Aorta (tissue), 5 donors: ENCODE results near the gene TRIAP1. TPM values are rescaled to one million over a fixed set of nuclear protein-coding genes. Genes with fewer than 3 reads are reported as not detected.

ENCODE experiments used
- ATAC-seq: fragments of 200-7000 bp; cut with Tn5 transposase; one replicate; pipeline ENCODE4 v1.9.1; 2022; ENCODE audit warnings: moderate library complexity; ENCODE audit not compliant: low FRiP score
- DNase-seq, 2 donors: peaks; one replicate each; pipeline ENCODE4 v3.0.0-alpha.2; 2020
- H3K27ac ChIP-seq, 2 donors: one replicate each; pipeline ENCODE4 v1.5.1; 2013; ENCODE audit warnings: low read length in 2 of 2, mild to moderate bottlenecking in 2 of 2, moderate library complexity in 2 of 2, control low read depth in 1 of 2, inconsistent platforms in 1 of 2, low read depth in 1 of 2
- H3K27me3 ChIP-seq, 2 donors: one replicate each; pipeline ENCODE4 v1.6.1; 2013; ENCODE audit warnings: control low read depth in 1 of 2, low read length in 1 of 2, mild to moderate bottlenecking in 1 of 2, moderate library complexity in 1 of 2; ENCODE audit not compliant: insufficient read depth in 2 of 2, control insufficient read depth in 1 of 2
- H3K36me3 ChIP-seq, 2 donors: one replicate each; pipeline ENCODE4 v1.6.1; 2013; ENCODE audit warnings: control low read depth in 1 of 2, low read length in 1 of 2, mild to moderate bottlenecking in 1 of 2; ENCODE audit not compliant: insufficient read depth in 2 of 2, control insufficient read depth in 1 of 2
- H3K4me1 ChIP-seq, 2 donors: one replicate each; pipeline ENCODE4 v1.6.1; 2013; ENCODE audit warnings: low read length in 2 of 2, control low read depth in 1 of 2, mild to moderate bottlenecking in 1 of 2, moderate library complexity in 1 of 2; ENCODE audit not compliant: insufficient read depth in 2 of 2, control insufficient read depth in 1 of 2
- H3K4me3 ChIP-seq, 2 donors: one replicate each; pipeline ENCODE4 v1.5.1; 2013; ENCODE audit warnings: low read length in 2 of 2, control low read depth in 1 of 2, mild to moderate bottlenecking in 1 of 2
- H3K9me3 ChIP-seq: one replicate; pipeline ENCODE4 v1.6.1; 2013; ENCODE audit warnings: mild to moderate bottlenecking, low read length; ENCODE audit not compliant: control insufficient read depth
- whole genome bisulfite sequencing, 2 donors: extraction: QIAGEN DNeasy Blood & Tissue Kit; methylation state at CpG; one replicate each; pipeline ENCODE4 v1.1.7; 2013; 5-methylcytosine and 5-hydroxymethylcytosine counted together
- intact Hi-C, 2 donors: fragments of 100-400 bp; cut with DNase I; formaldehyde crosslinking; loops; one replicate each; pipeline versions ENCODE4 v1.14.2 to v1.15.0; 2022
- polyA plus RNA-seq, 2 donors: library from polyadenylated mRNA; stranded (reverse); fragments of 200-250 nt; gene quantifications; one replicate each; pipeline ENCODE4 v1.2.3, GENCODE V29; 2013
- total RNA-seq, 2 donors: library from RNA; stranded (reverse); fragmentation: NEBNext Ultra II Directional; extraction: Animal tissue kit (Norgen Biotek cat#: 25700); gene quantifications; one replicate each; pipeline ENCODE4 v1.2.1, GENCODE V29; 2021
- donor health status: healthy with polysubstance abuse.
- donor health status: Bipolar disorder and iron deficiency.
- donor health status: DM: no; HTN: no; CAD: no.
- donor health status: DM: no; HTN: no; CAD: no.
- donor health status: DM: yes; HTN: yes; CAD: no.

TRIAP1 gene
- total and polyA plus RNA-seq, 4 donors = 13.0 to 43.1 (median 16.9) TPM

DNA sequence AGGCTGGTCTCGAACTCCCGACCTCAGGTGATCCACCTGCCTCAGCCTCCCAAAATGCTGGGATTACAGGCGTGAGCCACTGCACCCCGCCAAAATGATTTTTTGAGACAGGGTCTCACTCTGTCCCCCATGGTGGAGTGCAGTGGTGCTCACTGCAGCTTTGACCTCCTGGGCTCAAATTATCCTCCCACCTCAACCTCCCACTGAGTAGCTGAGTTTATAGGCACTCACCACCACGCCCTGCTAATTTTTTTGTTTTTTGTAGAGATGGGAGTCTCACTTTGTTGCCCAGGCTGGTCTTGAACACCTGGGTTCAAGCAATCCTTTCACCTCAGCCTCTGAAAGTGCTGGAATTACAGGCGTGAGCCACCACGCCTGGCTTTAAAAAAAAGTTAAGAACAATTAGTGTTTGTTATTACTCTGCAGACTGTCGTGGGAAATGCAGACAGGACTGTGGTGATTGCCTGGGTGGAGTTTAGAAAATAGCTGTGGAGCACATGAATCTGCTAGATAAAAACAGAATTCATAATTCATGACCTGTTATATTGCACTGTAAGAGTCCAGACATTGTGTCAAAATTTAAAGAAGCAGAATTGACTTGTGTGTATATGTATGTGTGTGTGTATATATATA, 17.5 kb downstream of the TRIAP1 start:
- intact Hi-C loops = loop anchor here (5.0 kb wide), 1 partner anchor 71 kb away; no protein-coding TSS in a partner anchor
- Histone ChIP-seq H3K27me3 (no peaks in the 10 kb centered on the region), H3K9me3 (no peaks in the 10 kb centered on the region), H3K27ac (no peak overlapping the region), H3K4me3 (no peak overlapping the region), H3K4me1 (no peaks in the 10 kb centered on the region), H3K36me3 (no peaks in the 10 kb centered on the region)
- 56 to 58% methylated on average over 8 of the region's 8 CpGs for WGBS, 2 donors
- ATAC-seq (no peak), DNase-seq (no peak)

DNA sequence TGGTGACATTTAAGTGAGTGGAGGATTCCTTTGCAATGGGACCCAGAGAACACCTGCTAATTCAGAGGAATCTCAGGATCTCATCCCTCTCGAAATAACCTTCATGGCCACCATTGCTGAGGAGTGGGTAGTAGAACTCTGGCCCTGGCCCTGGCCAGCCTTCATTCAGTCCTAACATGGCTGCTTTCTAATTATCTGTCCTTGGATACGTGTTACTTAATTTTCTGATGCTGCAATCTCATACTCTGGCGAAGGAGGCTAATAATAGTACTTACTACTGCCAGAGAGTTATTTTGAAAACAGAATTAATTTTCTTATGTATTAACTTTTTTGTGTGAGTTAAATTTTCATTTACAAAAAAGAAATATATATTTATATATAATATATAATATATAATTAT, 20.4 kb downstream of the TRIAP1 start:
- no peak for ATAC-seq
- intact Hi-C loops = loop anchor here (5.0 kb wide), 1 partner anchor 68 kb away; no protein-coding TSS in a partner anchor

DNA sequence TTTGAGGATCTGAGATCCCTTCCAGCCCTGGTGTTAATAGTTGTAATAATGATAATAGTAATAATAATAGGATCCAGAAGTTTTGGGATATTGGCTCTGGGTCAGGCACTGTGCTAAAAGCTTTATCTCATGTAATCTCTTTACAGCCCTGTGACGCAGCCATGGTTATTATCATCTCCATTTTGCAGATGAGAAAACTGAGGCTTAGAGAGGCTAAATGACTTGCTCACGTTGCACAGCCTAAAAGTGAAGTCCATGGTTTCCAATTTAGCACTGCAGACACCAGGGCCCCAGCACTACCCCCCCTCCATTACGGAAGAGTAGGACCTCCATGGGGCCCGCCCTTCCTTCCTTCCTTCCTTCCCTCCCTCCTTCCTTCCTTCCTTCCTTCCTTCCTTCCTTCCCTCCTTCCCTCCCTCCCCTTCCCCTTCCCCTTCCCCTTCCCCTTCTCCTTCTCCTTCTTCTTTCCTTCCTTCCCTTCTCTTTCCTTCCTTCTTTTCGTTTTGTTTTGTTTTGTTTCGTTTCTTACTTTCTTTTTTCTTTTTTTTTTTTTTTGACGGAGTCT, 23.2 kb downstream of the TRIAP1 start:
- H3K27me3 ChIP-seq = no peaks in the 10 kb centered on the region
- no peaks in the 10 kb centered on the region for H3K9me3 ChIP-seq
- H3K27ac ChIP-seq = no peak overlapping the region
- H3K4me1 ChIP-seq = no peaks in the 10 kb centered on the region
- 60 to 72% methylated on average over 7 of the region's 7 CpGs for WGBS, 2 donors
- no peak overlapping the region for H3K4me3 ChIP-seq
- H3K36me3 ChIP-seq = no peaks in the 10 kb centered on the region
- ATAC-seq (no peak), DNase-seq (no peak)
- intact Hi-C loops = no loop called here

More for the DNA sequence above, 20.4 kb downstream of the TRIAP1 start:
- no peaks in the 10 kb centered on the region for H3K27me3 ChIP-seq
- 80 to 81% methylated on average over 3 of the region's 3 CpGs for WGBS, 2 donors
- DNase-seq = no peak
- H3K36me3 ChIP-seq = no peaks in the 10 kb centered on the region
- H3K4me1 ChIP-seq = no peaks in the 10 kb centered on the region
- no peak overlapping the region for H3K27ac ChIP-seq
- no peak overlapping the region for H3K4me3 ChIP-seq
- H3K9me3 ChIP-seq = no peaks in the 10 kb centered on the region

DNA sequence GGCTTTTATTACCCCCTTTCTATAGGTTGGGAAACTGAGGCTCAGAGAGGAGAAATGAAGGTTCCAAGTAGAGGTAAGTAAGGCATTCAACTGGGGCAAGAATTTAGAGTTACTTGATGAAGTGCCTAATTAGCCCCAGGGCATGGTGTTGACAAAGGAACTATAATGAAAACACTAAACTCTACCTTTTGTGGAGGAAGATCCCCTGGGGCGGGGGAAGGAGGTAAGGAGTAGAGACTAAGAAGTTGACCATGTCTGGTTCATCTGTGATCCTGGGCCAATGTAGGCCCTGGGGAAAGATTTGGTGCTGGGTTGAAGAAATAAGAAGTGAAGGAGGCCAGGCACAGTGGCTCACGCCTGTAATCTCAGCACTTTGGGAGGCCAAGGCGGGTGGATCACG, 24.5 kb downstream of the TRIAP1 start:
- H3K4me3 ChIP-seq = no peak overlapping the region
- H3K36me3 ChIP-seq = no peaks in the 10 kb centered on the region
- no peaks in the 10 kb centered on the region for H3K9me3 ChIP-seq
- DNase-seq (no peak), ATAC-seq (no peak)
- intact Hi-C loops = no loop called here
- H3K27ac ChIP-seq = no peak overlapping the region
- H3K4me1 ChIP-seq = no peaks in the 10 kb centered on the region
- WGBS, 2 donors = 85 to 86% methylated on average over 4 of the region's 4 CpGs
- H3K27me3 ChIP-seq = no peaks in the 10 kb centered on the region

DNA sequence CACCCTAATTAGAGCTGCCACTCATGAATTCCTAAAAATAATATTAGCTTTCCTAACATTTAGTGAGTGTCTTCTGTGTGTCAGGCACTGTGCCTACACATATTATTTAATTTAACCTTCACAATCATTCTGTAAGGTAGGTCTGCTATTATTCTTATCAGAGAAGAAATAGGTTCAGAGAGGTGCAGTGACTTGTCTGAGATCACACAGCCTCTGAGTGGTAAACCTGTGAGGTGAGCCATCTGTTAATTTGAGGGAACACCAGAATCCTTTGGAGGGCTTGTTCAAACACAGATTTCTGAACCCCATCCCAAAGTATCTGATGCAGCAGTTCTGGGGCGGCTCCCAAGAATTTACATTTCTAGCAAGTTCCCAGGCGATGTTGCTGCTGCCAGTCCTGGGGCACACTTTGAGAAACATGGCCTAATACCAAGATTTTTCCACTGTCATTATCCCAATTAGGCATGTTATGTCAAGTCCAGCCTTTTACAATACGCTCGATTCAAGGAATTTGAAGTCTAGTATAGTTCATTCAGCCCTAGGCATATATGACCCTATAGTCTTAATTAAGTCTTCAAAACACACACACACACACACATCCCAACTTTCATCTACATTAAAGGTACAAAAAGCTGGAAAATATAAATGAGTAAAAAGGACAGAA, 28.1 kb downstream of the TRIAP1 start:
- Histone ChIP-seq H3K36me3 (no peaks in the 10 kb centered on the region), H3K9me3 (no peaks in the 10 kb centered on the region), H3K27ac (no peak overlapping the region), H3K4me3 (no peak overlapping the region), H3K4me1 (no peaks in the 10 kb centered on the region), H3K27me3 (no peaks in the 10 kb centered on the region)
- no peak for DNase-seq
- intact Hi-C loops = no loop called here
- no peak for ATAC-seq
- 82 to 85% methylated on average over 4 of the region's 4 CpGs for WGBS, 2 donors

DNA sequence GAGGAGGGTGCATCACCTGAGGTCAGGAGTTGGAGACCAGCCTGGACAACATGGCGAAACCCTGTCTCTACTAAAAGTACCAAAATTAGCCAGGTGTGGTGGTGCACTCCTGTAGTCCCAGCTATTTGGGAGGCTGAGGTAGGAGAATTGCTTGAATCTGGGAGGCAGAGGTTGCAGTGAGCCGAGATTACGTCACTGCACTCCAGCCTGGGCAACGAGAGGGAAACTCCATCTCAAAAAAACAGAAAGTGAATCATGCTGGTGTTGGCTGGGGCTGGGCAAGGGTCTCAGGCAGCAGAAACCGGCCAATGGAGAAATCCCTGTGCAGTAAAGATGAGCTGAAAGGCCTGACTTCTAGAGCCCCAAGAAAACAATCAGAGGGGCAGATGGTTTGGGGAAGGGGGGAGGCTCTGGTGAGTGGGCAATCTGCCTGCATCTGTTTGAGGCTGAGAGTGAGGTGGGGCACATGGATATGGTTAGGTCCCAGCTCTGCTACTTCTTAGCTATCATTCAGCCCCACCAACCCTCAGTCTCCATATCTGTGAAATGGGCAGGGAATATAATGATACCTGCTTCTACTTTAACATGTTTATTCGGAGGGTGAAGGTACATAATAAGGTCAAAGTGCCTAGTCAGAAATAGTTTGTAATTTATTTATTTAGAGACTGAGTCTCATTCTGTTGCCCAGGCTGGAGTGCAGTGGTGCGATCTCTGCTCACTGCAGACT, 29.5 kb downstream of the TRIAP1 start:
- ATAC-seq (no peak), DNase-seq (no peak)
- 74 to 78% methylated on average over 7 of the region's 7 CpGs for WGBS, 2 donors
- intact Hi-C loops = no loop called here
- no peaks in the 10 kb centered on the region for H3K9me3 ChIP-seq
- no peaks in the 10 kb centered on the region for H3K4me1 ChIP-seq
- H3K4me3 ChIP-seq = no peak overlapping the region
- H3K36me3 ChIP-seq = no peaks in the 10 kb centered on the region
- no peak overlapping the region for H3K27ac ChIP-seq
- H3K27me3 ChIP-seq = no peaks in the 10 kb centered on the region

DNA sequence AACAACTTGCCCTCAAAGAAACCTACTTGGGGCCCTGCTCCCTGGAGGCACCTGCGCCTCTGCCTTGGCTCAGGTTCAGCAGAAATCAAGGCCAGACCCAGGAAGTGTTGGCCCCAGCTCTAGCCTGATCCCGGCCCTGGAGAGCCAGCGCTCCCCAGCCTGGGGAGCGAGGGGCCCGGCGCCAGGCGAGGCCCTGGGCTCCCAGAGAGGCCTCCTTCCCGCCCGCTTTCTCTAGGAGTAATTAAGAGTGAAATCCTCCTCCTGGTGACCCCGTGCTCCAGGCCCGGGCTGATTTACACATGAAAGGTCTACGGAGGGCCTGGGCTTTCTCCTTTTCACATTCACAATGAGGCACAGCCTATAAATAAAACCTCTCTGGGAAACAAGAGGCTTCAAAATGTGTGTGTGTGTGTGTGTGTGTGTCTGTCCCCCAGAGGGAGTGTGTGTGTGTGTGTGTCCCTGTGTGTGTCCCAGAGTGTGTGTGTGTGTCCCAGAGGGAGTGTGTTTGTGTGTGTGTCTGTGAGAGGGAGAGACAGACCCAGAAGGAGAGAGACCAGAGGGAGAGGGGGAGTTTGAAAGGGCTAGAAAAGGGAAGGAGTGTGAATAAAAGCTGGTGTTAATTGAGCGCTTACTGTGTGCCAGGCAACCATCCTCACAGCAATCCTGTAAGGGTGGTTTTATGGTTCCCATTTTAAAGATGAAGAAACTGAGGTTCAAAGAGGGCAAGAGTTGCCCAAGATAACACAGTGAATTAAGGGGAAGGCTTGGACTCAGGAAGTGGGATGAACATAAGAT, 32.1 kb downstream of the TRIAP1 start:
- Histone ChIP-seq H3K27ac (no peak overlapping the region), H3K4me3 (no peak overlapping the region), H3K36me3 (no peaks in the 10 kb centered on the region), H3K27me3 (no peaks in the 10 kb centered on the region), H3K9me3 (no peaks in the 10 kb centered on the region), H3K4me1 (no peaks in the 10 kb centered on the region)
- DNase-seq = no peak
- intact Hi-C loops = no loop called here
- WGBS, 2 donors = 45 to 49% methylated on average over 13 of the region's 13 CpGs
- ATAC-seq = no peak

DNA sequence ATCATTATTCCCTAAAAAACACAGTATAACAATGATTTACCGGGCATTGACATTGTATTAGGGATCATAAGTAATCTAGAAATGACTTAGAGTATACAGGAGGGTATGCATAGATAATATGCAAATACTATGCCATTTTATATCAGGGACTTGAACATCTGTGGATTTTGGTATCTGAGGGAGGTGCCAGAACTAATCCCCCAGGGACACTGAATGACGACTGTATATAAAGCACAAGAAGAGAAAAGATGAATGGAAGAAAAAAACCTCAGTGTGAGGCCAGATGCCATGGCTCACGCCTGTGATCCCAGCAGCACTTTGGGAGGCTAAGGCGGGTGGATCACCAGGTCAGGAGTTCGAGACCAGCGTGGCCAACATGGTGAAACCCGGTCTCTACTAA, 33.8 kb downstream of the TRIAP1 start:
- intact Hi-C loops = no loop called here
- Histone ChIP-seq H3K4me3 (no peak overlapping the region), H3K9me3 (no peaks in the 10 kb centered on the region), H3K27ac (no peak overlapping the region), H3K4me1 (no peaks in the 10 kb centered on the region), H3K27me3 (no peaks in the 10 kb centered on the region), H3K36me3 (no peaks in the 10 kb centered on the region)
- DNase-seq (no peak), ATAC-seq (no peak)
- 71 to 74% methylated on average over 7 of the region's 7 CpGs for WGBS, 2 donors
